K562 (cell line): ENCODE data around the gene KEL. TPM values are rescaled to one million over a fixed set of nuclear protein-coding genes. Genes with fewer than 3 reads are reported as not detected.
A peak's percentile ranks its signal among the peaks of the same experiment; 100 is the strongest.

Experiments
- CGGBP1 ChIP-seq: fragments of 250-450 bp; sonication (Bioruptor Pico); IDR thresholded peaks from 2 replicates; pipeline ENCODE4 v1.9.0; 2021; ENCODE audit warnings: mild to moderate bottlenecking
- ETV6 ChIP-seq, 3 experiments: fragments of 150-350 bp in 1 of 3; sonication (generic) in 1 of 3; formaldehyde crosslinking in 1 of 3; IDR thresholded peaks; 2 replicates each; pipeline versions ENCODE4 v1.6.1 to v1.8.0; 2014 to 2022; ENCODE audit warnings: borderline replicate concordance in 2 of 3, low read depth in 2 of 3, antibody characterized with exemption in 1 of 3, low read length in 1 of 3, mild to moderate bottlenecking in 1 of 3, missing genetic modification reagents in 1 of 3
- IRF1 ChIP-seq: sonication (generic); formaldehyde crosslinking; IDR thresholded peaks from 2 replicates; pipeline ENCODE4 v1.8.0; 2022; ENCODE audit warnings: missing genetic modification reagents, mild to moderate bottlenecking, borderline replicate concordance
- LEF1 ChIP-seq: fragments of 450-650 bp; IDR thresholded peaks from 2 replicates; pipeline ENCODE4 v1.6.1; 2016; ENCODE audit warnings: mild to moderate bottlenecking
- MCM2 ChIP-seq: fragments of 450-650 bp; IDR thresholded peaks from 2 replicates; pipeline ENCODE4 v1.6.1; 2017; ENCODE audit warnings: low read depth, mild to moderate bottlenecking
- NFE2L1 ChIP-seq: fragments of 450-650 bp; IDR thresholded peaks from 2 replicates; pipeline ENCODE4 v1.6.1; 2016; ENCODE audit warnings: missing genetic modification characterization, low read depth, mild to moderate bottlenecking, missing compliant biosample characterization, moderate library complexity, borderline replicate concordance
- NONO ChIP-seq, 2 experiments: fragments of 200-400 bp in 1 of 2; fragments of 450-650 bp in 1 of 2; formaldehyde crosslinking in 1 of 2; IDR thresholded peaks; 2 replicates each; pipeline ENCODE4 v1.6.1; 2017; ENCODE audit warnings: low read depth in 2 of 2, mild to moderate bottlenecking in 2 of 2, moderate library complexity in 2 of 2, low read length in 1 of 2
- RBM39 ChIP-seq: fragments of 200-400 bp; formaldehyde crosslinking; optimal IDR thresholded peaks from 2 replicates; pipeline ENCODE3; 2018; ENCODE audit warnings: low read depth, low read length
- SIRT6 ChIP-seq: IDR thresholded peaks from one replicate; pipeline ENCODE4 v1.6.1; 2012; ENCODE audit warnings: low read depth, mild to moderate bottlenecking, control low read depth, inconsistent platforms, low read length, moderate library complexity
- STAT6 ChIP-seq: sonication (generic); formaldehyde crosslinking; IDR thresholded peaks from 2 replicates; pipeline ENCODE4 v1.8.1; 2023; ENCODE audit warnings: mild to moderate bottlenecking, missing genetic modification reagents
- ZBTB33 ChIP-seq: sonication (generic); formaldehyde crosslinking; IDR thresholded peaks from 2 replicates; pipeline ENCODE4 v1.8.1; 2023; ENCODE audit warnings: mild to moderate bottlenecking, missing genetic modification reagents
- ZEB2 ChIP-seq: fragments of 450-650 bp; IDR thresholded peaks from 2 replicates; pipeline ENCODE4 v1.6.1; 2016
- ZNF311 ChIP-seq: fragments of 250-450 bp; sonication (Bioruptor Pico); IDR thresholded peaks from 2 replicates; pipeline ENCODE4 v1.4.0; 2020; ENCODE audit warnings: mild to moderate bottlenecking, moderate library complexity
- polyA plus RNA-seq, 8 experiments: library from polyadenylated mRNA; depleted of rRNA in 4 of 8; stranded (reverse) in 5 of 8; unstranded in 3 of 8; fragments of >200 nt; fragmentation: Nextera tagmentation in 2 of 8; fragmentation: Illumina TruSeq in 1 of 8; extraction: Ambion mirVana in 2 of 8; extraction: Trizol in 1 of 8; gene quantifications; 2 replicates each; pipeline versions ENCODE4 v1.2.1 to v1.2.3, GENCODE V29; 2011 to 2014; ENCODE audit warnings: inconsistent platforms in 1 of 8, missing spikeins in 1 of 8
- total RNA-seq, 7 experiments: library from RNA; depleted of rRNA in 6 of 7; stranded (reverse); fragments of >200 nt in 6 of 7; fragmentation: Illumina TruSeq in 2 of 7; extraction: Trizol in 2 of 7; gene quantifications; 2 replicates each; pipeline versions ENCODE4 v1.2.1 to v1.2.3, GENCODE V29; 2011 to 2021; ENCODE audit warnings: low replicate concordance in 1 of 7

KEL gene
- total and polyA plus RNA-seq, 9 of the 15 experiments (the other 6 are each of a cell fraction or from before 2014, with no cell fraction given) = 9.0 to 47.4 (median 22.2) TPM

- TF ChIP-seq NONO (IDR thresholded peaks at IDR 0.05; ENCODE audit: low read depth in 2 of 2, low read length in 1 of 2) (no peak), NFE2L1 (no peak), MCM2 (no peak), IRF1 (0 out of 2 replicates have a peak, but pooled peaks have one; percentile 71), RBM39 (peak; percentile 58), ETV6 (IDR thresholded peaks at IDR 0.05; ENCODE audit: borderline replicate concordance in 1 of 2, low read depth in 2 of 2, low read length in 1 of 2) (no peak), ETV6 (CRISPR knock-in tag; IDR thresholded peaks at IDR 0.05; ENCODE audit: borderline replicate concordance) (0 out of 2 replicates have a peak, but pooled peaks have one; percentile 28), ZBTB33 (CRISPR knock-in tag) (0 out of 2 replicates have a peak, but pooled peaks have one; percentile 24), SIRT6 (no peak), ZNF311 (CRISPR knock-in tag) (no peak), CGGBP1 (CRISPR knock-in tag) (no peak), LEF1 (no peak), ZEB2 (no peak), STAT6 (no peak)
Measured at GRCh38 chr7:142960955-142961512, 1.1 kb downstream of the KEL start (continued).
